Transverse colon (tissue), 4 donors: Measurements from ENCODE around the gene FITM1. TPM values are rescaled to one million over a fixed set of nuclear protein-coding genes. Genes with fewer than 3 reads are reported as not detected.

ENCODE experiments used
- DNase-seq: peaks from one replicate; pipeline ENCODE4 v3.0.0-alpha.2; 2019
- H3K27ac ChIP-seq, 4 donors: fragments of 200-600 bp; sonication (generic); 2 replicates each; pipeline ENCODE4 v1.5.1; 2016 to 2018; ENCODE audit warnings: inconsistent platforms in 4 of 4
- H3K27me3 ChIP-seq: fragments of 200-600 bp; sonication (generic); 2 replicates; pipeline ENCODE4 v1.5.1; 2017; ENCODE audit warnings: inconsistent platforms
- H3K36me3 ChIP-seq, 4 donors: fragments of 200-600 bp; sonication (generic); 2 replicates each; pipeline ENCODE4 v1.5.1; 2017 to 2019; ENCODE audit warnings: inconsistent platforms in 4 of 4
- H3K4me1 ChIP-seq, 4 donors: fragments of 200-600 bp; sonication (generic); 2 replicates each; pipeline ENCODE4 v1.5.1; 2017 to 2020; ENCODE audit warnings: inconsistent platforms in 4 of 4
- H3K4me3 ChIP-seq, 4 donors: fragments of 200-600 bp; sonication (generic); 1 replicate in 1 of 4; 2 replicates in 3 of 4; pipeline versions ENCODE4 v1.5.1 to v1.6.1; 2017 to 2019; ENCODE audit warnings: inconsistent platforms in 4 of 4
- H3K9me3 ChIP-seq, 2 donors: fragments of 200-600 bp; sonication (generic); 2 replicates each; pipeline ENCODE4 v1.5.1; 2017 to 2019; ENCODE audit warnings: inconsistent platforms in 2 of 2
- CTCF ChIP-seq, 5 experiments: fragments of 200-600 bp in 3 of 5; fragments of 450-650 bp in 2 of 5; sonication (generic) in 3 of 5; IDR thresholded peaks; 1 replicate in 2 of 5; 2 replicates in 3 of 5; pipeline ENCODE4 v1.5.1; 2016 to 2017; ENCODE audit warnings: antibody characterized with exemption in 5 of 5, inconsistent platforms in 3 of 5, mild to moderate bottlenecking in 2 of 5, moderate library complexity in 1 of 5
- EP300 ChIP-seq: sonication (generic); formaldehyde crosslinking; IDR thresholded peaks from one replicate; pipeline ENCODE4 v1.6.1; 2017; ENCODE audit warnings: antibody characterized with exemption, low read depth
- POLR2A ChIP-seq: fragments of 450-650 bp; IDR thresholded peaks from one replicate; pipeline ENCODE4 v1.6.1; 2016; ENCODE audit warnings: antibody characterized with exemption, mild to moderate bottlenecking, moderate library complexity
- POLR2AphosphoS5 ChIP-seq, 3 donors: sonication (generic); formaldehyde crosslinking; IDR thresholded peaks; one replicate each; pipeline ENCODE4 v1.6.1; 2016; ENCODE audit warnings: antibody characterized with exemption in 3 of 3
- WGBS, 2 donors: methylation state at CpG; one replicate each; pipeline ENCODE4 v1.1.5; 2018; ENCODE audit warnings: low coverage in 1 of 2; 5-methylcytosine and 5-hydroxymethylcytosine counted together
- in situ Hi-C, 4 donors: fragments of 200-750 bp; cut with MboI; loops; one replicate each; pipeline versions ENCODE4 v1.15.0 to v1.15.1; 2017; ENCODE audit warnings: low sequenced_read_pairs in 3 of 4, low pct_ligation_motif_present in 1 of 4, low pct_unique_long_range_greater_than_20kb in 1 of 4
- intact Hi-C: fragments of 100-400 bp; cut with DNase I; formaldehyde crosslinking; loops from one replicate; pipeline ENCODE4 v1.15.1; 2023; ENCODE audit warnings: low total_unique reads
- total RNA-seq, 4 donors: library from RNA; depleted of rRNA; stranded (reverse); fragments of >200 nt; gene quantifications; one replicate each; pipeline ENCODE4 v1.1.0, GENCODE V29; 2016

FITM1 gene
- total RNA-seq, 4 donors from 2014 or later: 1.4 to 1.6 TPM; not detected in 2

- in situ Hi-C loops: no loop called here
- intact Hi-C loops: no loop called here
- Histone ChIP-seq H3K36me3 (peaks cover 0 to 13% (median 3%) of the 10 kb centered on the region in 4 donors), H3K9me3 (no peaks in the 10 kb centered on the region), H3K4me1 (no peaks in the 10 kb centered on the region), H3K27ac (no peak overlapping the region), H3K4me3 (no peak overlapping the region), H3K27me3 (no peaks in the 10 kb centered on the region)
- no peak for DNase-seq
- no peak for TF ChIP-seq CTCF (IDR thresholded peaks at IDR 0.05)
- TF ChIP-seq POLR2A: no peak
- TF ChIP-seq POLR2AphosphoS5 (IDR thresholded peaks at IDR 0.05): no peak
- no peak for TF ChIP-seq EP300
- WGBS, 2 donors: 64 to 87% methylated on average over 2 of the region's 2 CpGs
Measured at GRCh38 chr14:24127673-24128072, 2.8 kb upstream of the FITM1 start.

- Histone ChIP-seq H3K27ac (no peak overlapping the region), H3K9me3 (no peaks in the 10 kb centered on the region), H3K4me3 (no peak overlapping the region), H3K4me1 (no peaks in the 10 kb centered on the region), H3K36me3 (no peaks in the 10 kb centered on the region), H3K27me3 (no peaks in the 10 kb centered on the region)
- 94 to 95% methylated on average over 2 to 8 of the region's 8 CpGs for WGBS, 2 donors
- DNase-seq: no peak
- intact Hi-C loops (no loop called here), in situ Hi-C loops (no loop called here)
- TF ChIP-seq POLR2A: no peak
- TF ChIP-seq CTCF (IDR thresholded peaks at IDR 0.05): no peak
- TF ChIP-seq EP300: no peak
- no peak for TF ChIP-seq POLR2AphosphoS5 (IDR thresholded peaks at IDR 0.05)
Measured at GRCh38 chr14:24129410-24129998, 955 bp upstream of the FITM1 start.

GRCh38 chr14:24130717-24131548, 474 bp downstream of the FITM1 start:
- Histone ChIP-seq H3K27ac (no peak overlapping the region), H3K4me1 (peaks cover 3 to 6% (median 5%) of the 10 kb centered on the region in 4 donors), H3K27me3 (no peaks in the 10 kb centered on the region), H3K9me3 (no peaks in the 10 kb centered on the region), H3K36me3 (no peaks in the 10 kb centered on the region), H3K4me3 (no peak overlapping the region)
- DNase-seq: no peak
- TF ChIP-seq EP300: no peak
- no peak for TF ChIP-seq POLR2A
- TF ChIP-seq POLR2AphosphoS5 (IDR thresholded peaks at IDR 0.05): no peak
- TF ChIP-seq CTCF (IDR thresholded peaks at IDR 0.05): no peak
- WGBS, 2 donors: 68% methylated on average over 7 of the region's 7 CpGs; no CpG with 5 or more reads in 1 of the 2 donors
- in situ Hi-C loops (no loop called here), intact Hi-C loops (no loop called here)

- Histone ChIP-seq H3K4me3 (no peak overlapping the region), H3K27me3 (no peaks in the 10 kb centered on the region), H3K9me3 (no peaks in the 10 kb centered on the region), H3K27ac (no peak overlapping the region), H3K36me3 (no peaks in the 10 kb centered on the region), H3K4me1 (peaks cover 3 to 9% (median 6%) of the 10 kb centered on the region in 4 donors)
- DNase-seq: no peak
- in situ Hi-C loops (no loop called here), intact Hi-C loops (no loop called here)
- TF ChIP-seq CTCF (IDR thresholded peaks at IDR 0.05) (no peak), POLR2AphosphoS5 (IDR thresholded peaks at IDR 0.05) (no peak), POLR2A (no peak), EP300 (no peak)
- WGBS, 2 donors: 60 to 93% methylated on average over 1 to 13 of the region's 15 CpGs
Measured at GRCh38 chr14:24131549-24131966, 1.1 kb downstream of the FITM1 start.
